K562 (cell line): ENCODE data around the gene ACTR8. TPM values are rescaled to one million over a fixed set of nuclear protein-coding genes. Genes with fewer than 3 reads are reported as not detected.

Source experiments
- E2F4 ChIP-seq: sonication (generic); formaldehyde crosslinking; IDR thresholded peaks from 2 replicates; pipeline ENCODE4 v1.8.0; 2022; ENCODE audit warnings: mild to moderate bottlenecking, low read depth, missing genetic modification reagents
- L3MBTL2 ChIP-seq: fragments of 450-650 bp; IDR thresholded peaks from 2 replicates; pipeline ENCODE4 v1.6.1; 2016; ENCODE audit warnings: mild to moderate bottlenecking, moderate library complexity
- MAX ChIP-seq: sonication (generic); formaldehyde crosslinking; IDR thresholded peaks from 2 replicates; pipeline ENCODE4 v1.9.0; 2022; ENCODE audit warnings: mild to moderate bottlenecking, missing genetic modification reagents
- POLR2G ChIP-seq: fragments of 200-400 bp; formaldehyde crosslinking; IDR thresholded peaks from 2 replicates; pipeline ENCODE4 v1.6.1; 2017; ENCODE audit warnings: low read depth, mild to moderate bottlenecking, antibody characterized with exemption, low read length, moderate library complexity
- RBBP5 ChIP-seq: fragments of 200-600 bp; sonication (generic); IDR thresholded peaks from 2 replicates; pipeline ENCODE4 v1.6.1; 2012; ENCODE audit warnings: borderline replicate concordance, mild to moderate bottlenecking, low read length, control low read depth, inconsistent platforms; ENCODE audit not compliant: insufficient read depth, poor library complexity, severe bottlenecking
- TBP ChIP-seq: optimal IDR thresholded peaks from 2 replicates; pipeline ENCODE3; 2011; ENCODE audit warnings: low read depth, low read length, improper control_type of control experiment
- polyA plus RNA-seq, 8 experiments: library from polyadenylated mRNA; depleted of rRNA in 4 of 8; stranded (reverse) in 5 of 8; unstranded in 3 of 8; fragments of >200 nt; fragmentation: Nextera tagmentation in 2 of 8; fragmentation: Illumina TruSeq in 1 of 8; extraction: Ambion mirVana in 2 of 8; extraction: Trizol in 1 of 8; gene quantifications; 2 replicates each; pipeline versions ENCODE4 v1.2.1 to v1.2.3, GENCODE V29; 2011 to 2014; ENCODE audit warnings: inconsistent platforms in 1 of 8, missing spikeins in 1 of 8
- total RNA-seq, 7 experiments: library from RNA; depleted of rRNA in 6 of 7; stranded (reverse); fragments of >200 nt in 6 of 7; fragmentation: Illumina TruSeq in 2 of 7; extraction: Trizol in 2 of 7; gene quantifications; 2 replicates each; pipeline versions ENCODE4 v1.2.1 to v1.2.3, GENCODE V29; 2011 to 2021; ENCODE audit warnings: low replicate concordance in 1 of 7
- TF ChIP-seq, protein P1 (sequence below): fragments of 250-450 bp; sonication (Bioruptor Pico); IDR thresholded peaks from 2 replicates; pipeline ENCODE4 v1.5.1; 2021; ENCODE audit warnings: mild to moderate bottlenecking
- TF ChIP-seq, protein P2 (sequence below), 2 experiments: IDR thresholded peaks; 2 replicates each; pipeline ENCODE4 v1.6.1; 2011; ENCODE audit warnings: borderline replicate concordance in 1 of 2, control low read depth in 1 of 2, low read depth in 1 of 2, low read length in 1 of 2, mild to moderate bottlenecking in 1 of 2, mixed read lengths in 1 of 2, moderate library complexity in 1 of 2; ENCODE audit not compliant: insufficient read depth in 1 of 2, insufficient read length in 1 of 2, poor library complexity in 1 of 2, severe bottlenecking in 1 of 2; ENCODE audit errors: extremely low read depth in 1 of 2

The ACTR8 gene
- total and polyA plus RNA-seq, 9 of the 15 experiments (the other 6 are each of a cell fraction or from before 2014, with no cell fraction given), result 4.8 to 24.2 (median 17.5) TPM

- TF ChIP-seq, protein P1, sequence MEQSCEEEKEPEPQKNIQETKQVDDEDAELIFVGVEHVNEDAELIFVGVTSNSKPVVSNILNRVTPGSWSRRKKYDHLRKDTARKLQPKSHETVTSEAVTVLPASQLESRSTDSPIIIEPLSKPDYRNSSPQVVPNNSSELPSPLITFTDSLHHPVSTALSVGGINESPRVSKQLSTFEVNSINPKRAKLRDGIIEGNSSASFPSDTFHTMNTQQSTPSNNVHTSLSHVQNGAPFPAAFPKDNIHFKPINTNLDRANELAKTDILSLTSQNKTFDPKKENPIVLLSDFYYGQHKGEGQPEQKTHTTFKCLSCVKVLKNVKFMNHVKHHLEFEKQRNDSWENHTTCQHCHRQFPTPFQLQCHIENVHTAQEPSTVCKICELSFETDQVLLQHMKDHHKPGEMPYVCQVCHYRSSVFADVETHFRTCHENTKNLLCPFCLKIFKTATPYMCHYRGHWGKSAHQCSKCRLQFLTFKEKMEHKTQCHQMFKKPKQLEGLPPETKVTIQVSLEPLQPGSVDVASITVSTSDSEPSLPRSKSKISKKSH (CRISPR knock-in tag), result no peak
- TF ChIP-seq RBBP5, result peak; percentile 45
- peak; percentile 44 for TF ChIP-seq POLR2G
- TF ChIP-seq E2F4 (CRISPR knock-in tag), result no peak
- TF ChIP-seq, protein P2, sequence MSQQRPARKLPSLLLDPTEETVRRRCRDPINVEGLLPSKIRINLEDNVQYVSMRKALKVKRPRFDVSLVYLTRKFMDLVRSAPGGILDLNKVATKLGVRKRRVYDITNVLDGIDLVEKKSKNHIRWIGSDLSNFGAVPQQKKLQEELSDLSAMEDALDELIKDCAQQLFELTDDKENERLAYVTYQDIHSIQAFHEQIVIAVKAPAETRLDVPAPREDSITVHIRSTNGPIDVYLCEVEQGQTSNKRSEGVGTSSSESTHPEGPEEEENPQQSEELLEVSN (IDR thresholded peaks at IDR 0.05; ENCODE audit: borderline replicate concordance in 1 of 2, extremely low read depth in 1 of 2, insufficient read depth in 1 of 2, insufficient read length in 1 of 2, low read depth in 1 of 2, low read length in 1 of 2, poor library complexity in 1 of 2, severe bottlenecking in 1 of 2), result peak in 1 of 2 experiments; percentile 75
- peak; percentile 29 for TF ChIP-seq TBP
- 0 out of 2 replicates have a peak, but pooled peaks have one; percentile 41 for TF ChIP-seq L3MBTL2
- TF ChIP-seq MAX, result peak; percentile 26; the same call in 1 of the 2 replicates
Measured at GRCh38 chr3:53846134-53846850, 35.7 kb downstream of the ACTR8 start, which contains the start of the genes CHDH and IL17RB (continued).
